WTC11 (cell line): Measurements from ENCODE around the gene DLG5. TPM values are rescaled to one million over a fixed set of nuclear protein-coding genes. Genes with fewer than 3 reads are reported as not detected.

ENCODE experiments used
- ATAC-seq: fragments of 200-7000 bp; cut with Tn5 transposase; 2 replicates; pipeline ENCODE4 v1.10.0; 2021; ENCODE audit warnings: mild to moderate bottlenecking, moderate library complexity
- CTCF ChIA-PET: fragments of 300-600 bp; sonication (Branson Sonifier 250); formaldehyde crosslinking; loops from one replicate; lab custom pipeline; 2021; ENCODE audit warnings: antibody characterized with exemption; lab: Charles Lee
- POLR2A ChIA-PET: fragments of 350-600 bp; sonication (Branson Sonifier 250); formaldehyde crosslinking; loops from one replicate; lab custom pipeline; 2021; ENCODE audit warnings: antibody characterized with exemption; lab: Charles Lee
- DNase-seq: peaks from one replicate; pipeline ENCODE4 v3.0.0; 2021; ENCODE audit warnings: low spot score
- H3K27ac Mint-ChIP-seq: 2 replicates; pipeline ENCODE4 v1.8.0; 2021; ENCODE audit warnings: mixed read lengths
- H3K27me3 Mint-ChIP-seq: 2 replicates; pipeline ENCODE4 v1.8.0; 2021; ENCODE audit warnings: low read depth, mild to moderate bottlenecking, moderate library complexity, mixed read lengths
- H3K36me3 Mint-ChIP-seq: 2 replicates; pipeline ENCODE4 v1.8.0; 2021; ENCODE audit warnings: mixed read lengths
- H3K4me1 Mint-ChIP-seq: 2 replicates; pipeline ENCODE4 v1.8.0; 2022; ENCODE audit warnings: mixed read lengths
- H3K4me3 Mint-ChIP-seq: 2 replicates; pipeline ENCODE4 v1.8.0; 2021; ENCODE audit warnings: mild to moderate bottlenecking, moderate library complexity, mixed read lengths
- H3K9me3 Mint-ChIP-seq: 2 replicates; pipeline ENCODE4 v1.8.0; 2021; ENCODE audit warnings: mixed read lengths
- CBFB ChIP-seq: sonication (generic); formaldehyde crosslinking; IDR thresholded peaks from 2 replicates; pipeline ENCODE4 v1.8.1; 2022; ENCODE audit warnings: mild to moderate bottlenecking, low read depth, missing genetic modification reagents
- FOXJ3 ChIP-seq: sonication (generic); formaldehyde crosslinking; IDR thresholded peaks from 2 replicates; pipeline ENCODE4 v1.9.0; 2021; ENCODE audit warnings: missing genetic modification reagents, mild to moderate bottlenecking, borderline replicate concordance
- FOXP4 ChIP-seq: sonication (generic); formaldehyde crosslinking; IDR thresholded peaks from 2 replicates; pipeline ENCODE4 v1.8.0; 2022; ENCODE audit warnings: mild to moderate bottlenecking, missing genetic modification reagents
- IRF2 ChIP-seq: sonication (generic); formaldehyde crosslinking; IDR thresholded peaks from 2 replicates; pipeline ENCODE4 v1.8.0; 2022; ENCODE audit warnings: low read depth, missing genetic modification reagents, borderline replicate concordance
- JUN ChIP-seq: sonication (generic); formaldehyde crosslinking; IDR thresholded peaks from 2 replicates; pipeline ENCODE4 v1.8.0; 2023; ENCODE audit warnings: mild to moderate bottlenecking, missing genetic modification reagents
- KAT7 ChIP-seq: sonication (generic); formaldehyde crosslinking; IDR thresholded peaks from 2 replicates; pipeline ENCODE4 v1.8.1; 2023; ENCODE audit warnings: missing genetic modification reagents, mild to moderate bottlenecking, borderline replicate concordance
- MAX ChIP-seq: sonication (generic); formaldehyde crosslinking; IDR thresholded peaks from 2 replicates; pipeline ENCODE4 v1.8.0; 2022; ENCODE audit warnings: mild to moderate bottlenecking, missing genetic modification reagents
- NFATC4 ChIP-seq: fragments of 250-450 bp; sonication (Bioruptor Pico); IDR thresholded peaks from 2 replicates; pipeline ENCODE4 v1.9.0; 2021; ENCODE audit warnings: mild to moderate bottlenecking
- NFE2L1 ChIP-seq: sonication (generic); formaldehyde crosslinking; IDR thresholded peaks from 2 replicates; pipeline ENCODE4 v1.8.1; 2023; ENCODE audit warnings: missing genetic modification reagents
- NFYB ChIP-seq: sonication (generic); formaldehyde crosslinking; conservative IDR thresholded peaks from 2 replicates; pipeline ENCODE4 v1.8.0; 2022; ENCODE audit warnings: low read depth, missing genetic modification reagents
- NR2C2 ChIP-seq: sonication (generic); formaldehyde crosslinking; IDR thresholded peaks from 2 replicates; pipeline ENCODE4 v1.8.0; 2022; ENCODE audit warnings: mild to moderate bottlenecking, missing genetic modification reagents
- OVOL2 ChIP-seq: fragments of 250-450 bp; sonication (Bioruptor Pico); IDR thresholded peaks from 2 replicates; pipeline ENCODE4 v1.9.0; 2021; ENCODE audit warnings: mild to moderate bottlenecking, borderline replicate concordance
- SMAD3 ChIP-seq: sonication (generic); formaldehyde crosslinking; IDR thresholded peaks from 2 replicates; pipeline ENCODE4 v1.8.0; 2022; ENCODE audit warnings: missing genetic modification reagents, mild to moderate bottlenecking, borderline replicate concordance
- SP1 ChIP-seq: sonication (generic); formaldehyde crosslinking; conservative IDR thresholded peaks from 2 replicates; pipeline ENCODE4 v1.8.1; 2022; ENCODE audit warnings: missing genetic modification reagents
- TEAD1 ChIP-seq: sonication (generic); formaldehyde crosslinking; IDR thresholded peaks from 2 replicates; pipeline ENCODE4 v1.8.0; 2022; ENCODE audit warnings: mild to moderate bottlenecking, missing genetic modification reagents
- TEAD4 ChIP-seq: sonication (generic); formaldehyde crosslinking; IDR thresholded peaks from 2 replicates; pipeline ENCODE4 v1.8.0; 2022; ENCODE audit warnings: mild to moderate bottlenecking, missing genetic modification reagents
- TP53 ChIP-seq: sonication (generic); formaldehyde crosslinking; IDR thresholded peaks from 2 replicates; pipeline ENCODE4 v1.8.1; 2023; ENCODE audit warnings: mild to moderate bottlenecking, missing genetic modification reagents
- ZMAT4 ChIP-seq: fragments of 250-450 bp; sonication (Bioruptor Pico); IDR thresholded peaks from 2 replicates; pipeline ENCODE4 v1.9.0; 2021; ENCODE audit warnings: mild to moderate bottlenecking
- ZNF281 ChIP-seq: sonication (generic); formaldehyde crosslinking; IDR thresholded peaks from 2 replicates; pipeline ENCODE4 v1.8.0; 2023; ENCODE audit warnings: mild to moderate bottlenecking, missing genetic modification reagents
- ZNF396 ChIP-seq: fragments of 250-450 bp; sonication (Bioruptor Pico); IDR thresholded peaks from 2 replicates; pipeline ENCODE4 v1.8.0; 2021; ENCODE audit warnings: mild to moderate bottlenecking, moderate library complexity, borderline replicate concordance
- ZNF512 ChIP-seq: sonication (generic); formaldehyde crosslinking; IDR thresholded peaks from 2 replicates; pipeline ENCODE4 v1.8.1; 2022; ENCODE audit warnings: missing genetic modification reagents, borderline replicate concordance
- ZNF532 ChIP-seq: fragments of 250-450 bp; sonication (Bioruptor Pico); IDR thresholded peaks from 2 replicates; pipeline ENCODE4 v1.9.0; 2021; ENCODE audit warnings: mild to moderate bottlenecking, borderline replicate concordance
- total RNA-seq: library from RNA; stranded (reverse); gene quantifications from 3 replicates; pipeline ENCODE4 v1.2.3, GENCODE V29; 2021

Gene DLG5
- total RNA-seq, 1 experiment from 2014 or later: 65.5 TPM

- no peak for TF ChIP-seq MAX
- TF ChIP-seq SP1 (CRISPR knock-in tag): no peak
- no peak for TF ChIP-seq TEAD4 (CRISPR knock-in tag)
- TF ChIP-seq, all 79 proteins: peak for 0
Observed at GRCh38 chr10:77907900-77908717, 18.4 kb downstream of the DLG5 start (continued).

- no peaks in the 10 kb centered on the region for H3K36me3 Mint-ChIP-seq
- no peak overlapping the region for H3K27ac Mint-ChIP-seq
- CTCF ChIA-PET: interaction anchor here (1.2 kb wide), 1 partner anchor 67 kb away, joined by 7 read pairs; no protein-coding TSS in a partner anchor
- peaks cover 38% of the 10 kb centered on the region for H3K4me1 Mint-ChIP-seq
- DNase-seq (no peak), ATAC-seq (no peak)
- no peaks in the 10 kb centered on the region for H3K27me3 Mint-ChIP-seq
- POLR2A ChIA-PET: no interaction called here
- H3K4me3 Mint-ChIP-seq: no peak overlapping the region
- TF ChIP-seq NFYB (CRISPR knock-in tag) (no peak), ZNF281 (no peak), TP53 (CRISPR knock-in tag) (no peak), FOXJ3 (no peak), NFE2L1 (CRISPR knock-in tag) (no peak), OVOL2 (no peak), SMAD3 (CRISPR knock-in tag) (no peak), NFATC4 (CRISPR knock-in tag) (no peak), ZNF396 (CRISPR knock-in tag) (no peak), JUN (CRISPR knock-in tag) (no peak), ZNF512 (no peak)
- H3K9me3 Mint-ChIP-seq: no peaks in the 10 kb centered on the region
Observed at GRCh38 chr10:77907462-77907861, 19.1 kb downstream of the DLG5 start.

GRCh38 chr10:77906951-77907421 lies 19.6 kb downstream of the DLG5 start:
- no peak overlapping the region for H3K4me3 Mint-ChIP-seq
- ATAC-seq: no peak
- no peak for TF ChIP-seq KAT7 (CRISPR knock-in tag)
- TF ChIP-seq ZMAT4 (CRISPR knock-in tag): no peak
- no peak for TF ChIP-seq NR2C2 (CRISPR knock-in tag)
- no peak for TF ChIP-seq FOXP4
- no peak for TF ChIP-seq TEAD1 (CRISPR knock-in tag)
- TF ChIP-seq ZNF532 (CRISPR knock-in tag): no peak
- TF ChIP-seq CBFB: no peak
- no peak for TF ChIP-seq IRF2 (CRISPR knock-in tag)

More at GRCh38 chr10:77906951-77907421, 19.6 kb downstream of the DLG5 start:
- ChIA-PET POLR2A (no interaction called here), CTCF (interaction anchor here (0.6 to 2.2 kb wide), 3 partner anchors 60 to 141 kb away, joined by 3 to 9 read pairs (median 7); no protein-coding TSS in a partner anchor)
- Mint-ChIP-seq H3K4me1 (peaks cover 41% of the 10 kb centered on the region), H3K9me3 (no peaks in the 10 kb centered on the region), H3K36me3 (no peaks in the 10 kb centered on the region), H3K27me3 (no peaks in the 10 kb centered on the region), H3K27ac (peak overlapping the region; percentile 39)
- no peak for DNase-seq
